PFSK-1 (cell line): ENCODE measurements around the gene APBB2.

Source experiments
- POLR2AphosphoS5 ChIP-seq: IDR thresholded peaks from 2 replicates; pipeline ENCODE4 v1.6.1; 2012; ENCODE audit warnings: low read depth, mild to moderate bottlenecking, control low read depth, low read length, moderate library complexity
- REST ChIP-seq, 2 experiments: IDR thresholded peaks; 2 replicates each; pipeline versions ENCODE4 v1.6.1 to v1.8.0; 2011 to 2012; ENCODE audit warnings: low read depth in 2 of 2, low read length in 2 of 2, control low read depth in 1 of 2, inconsistent platforms in 1 of 2, mild to moderate bottlenecking in 1 of 2, moderate library complexity in 1 of 2; ENCODE audit not compliant: insufficient read depth in 1 of 2
- SIN3A ChIP-seq: IDR thresholded peaks from 2 replicates; pipeline ENCODE4 v1.6.1; 2012; ENCODE audit warnings: mild to moderate bottlenecking, low read length, moderate library complexity, borderline replicate concordance; ENCODE audit not compliant: insufficient read depth
- TAF1 ChIP-seq: IDR thresholded peaks from 2 replicates; pipeline ENCODE4 v1.6.1; 2012; ENCODE audit warnings: low read length, control low read depth, borderline replicate concordance; ENCODE audit not compliant: insufficient read depth

DNA sequence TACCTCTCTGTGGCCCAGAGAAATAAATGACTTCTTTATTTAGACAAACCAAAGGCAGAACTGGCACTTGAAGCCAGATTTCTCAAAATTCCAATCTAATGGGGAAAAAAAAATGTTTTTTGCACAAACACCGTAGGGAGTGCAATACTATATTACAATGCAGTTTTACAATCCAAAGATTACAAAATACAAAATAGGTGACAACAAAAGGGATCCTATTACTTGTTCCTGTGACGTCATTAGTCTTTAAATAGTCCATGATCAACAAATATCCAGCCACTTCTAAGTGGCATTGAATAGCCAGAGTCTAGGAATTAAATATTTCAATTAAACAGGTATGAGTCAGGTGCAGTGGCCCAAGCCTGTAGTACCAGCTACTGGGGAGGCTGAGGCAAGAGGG is 3.0 kb upstream of the APBB2 start:
- TF ChIP-seq TAF1: no peak
- no peak for TF ChIP-seq POLR2AphosphoS5
- TF ChIP-seq REST (IDR thresholded peaks at IDR 0.05; ENCODE audit: insufficient read depth in 1 of 2, low read depth in 2 of 2, low read length in 2 of 2): no peak
- TF ChIP-seq SIN3A: no peak
